ENCODE measurements around the gene TAGLN3.

The TAGLN3 gene

GRCh38 chr3:111978583-111979433 lies 19.9 kb upstream of the TAGLN3 start, which contains the start of gene ABHD10:
TSS of gene ABHD10 (plus strand) at chr3:111979026. CDS start at chr3:111979062, 36 bp downstream.
- peak; percentile 98 for DNase-seq

- DNase-seq, result peak; percentile 29
Observed at GRCh38 chr3:111979434-111980038, 19.2 kb upstream of the TAGLN3 start.

DNA sequence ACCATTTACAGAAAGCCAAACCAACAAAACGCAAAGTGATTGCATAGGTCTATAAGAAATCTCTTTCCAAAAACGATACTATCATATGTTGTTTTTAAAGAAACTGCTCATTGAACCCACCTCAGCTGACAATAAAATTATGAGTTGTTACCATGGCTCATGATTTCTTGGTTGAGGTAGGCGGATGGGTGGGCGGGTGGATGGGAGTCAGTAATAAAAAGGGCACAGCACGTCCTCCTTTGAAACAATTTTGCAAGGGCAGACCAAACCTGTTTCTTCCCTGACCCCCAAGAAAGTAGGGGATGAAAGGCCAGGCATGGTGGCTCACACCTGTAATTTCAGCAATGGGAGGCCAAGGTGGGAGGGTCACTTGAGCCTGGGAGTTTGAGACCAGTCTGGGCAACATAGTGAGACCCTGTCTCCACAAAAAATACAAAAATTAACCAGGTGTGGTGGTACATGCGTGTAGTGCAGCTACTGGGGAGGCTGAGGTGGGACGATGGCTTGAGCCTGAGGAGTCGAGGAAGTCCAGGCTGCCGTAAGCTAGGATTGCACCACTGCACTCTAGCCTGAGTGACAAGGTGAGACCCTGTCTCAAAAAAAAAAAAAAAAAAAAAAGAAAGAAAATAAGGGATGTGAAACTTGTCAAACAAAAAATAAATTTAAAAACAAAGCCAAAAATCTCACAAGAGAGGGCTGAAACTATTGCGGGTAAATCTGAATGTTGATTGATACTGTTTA lies 17.8 kb upstream of the TAGLN3 start:
- DNase-seq, result no peak

GRCh38 chr3:111981457-111981763 lies 17.3 kb upstream of the TAGLN3 start:
- DNase-seq, result no peak

DNA sequence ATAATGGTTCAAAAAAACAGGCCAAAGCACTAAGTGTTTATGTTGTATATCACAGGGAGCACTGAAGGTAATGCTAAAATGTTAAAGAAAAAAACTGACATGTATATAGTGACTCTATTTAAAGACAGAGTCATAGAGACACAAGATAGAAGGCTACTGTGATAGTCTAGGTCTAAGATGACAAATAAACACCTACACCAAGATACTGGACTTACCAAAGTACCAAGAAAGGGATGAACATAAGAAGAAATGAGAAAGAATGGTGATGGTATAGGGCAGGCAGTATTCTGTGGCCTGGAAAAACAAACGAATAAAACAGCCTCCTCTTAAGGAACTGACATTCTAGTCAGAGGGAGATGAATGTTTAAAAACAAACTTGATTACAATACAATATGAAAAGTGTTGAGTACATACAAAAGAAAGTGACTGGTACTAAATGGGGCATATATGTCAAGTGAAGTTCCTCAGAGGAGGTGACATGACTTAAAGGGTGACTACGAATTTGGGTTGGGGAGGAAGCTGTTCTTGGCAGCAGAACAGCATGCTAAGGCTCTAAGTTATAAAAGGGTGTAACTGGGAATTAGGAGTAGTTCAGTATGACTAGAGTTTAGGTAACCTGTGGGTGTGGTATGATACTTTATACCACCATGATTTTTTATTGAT lies 14.0 kb upstream of the TAGLN3 start:
- DNase-seq, result no peak

DNA sequence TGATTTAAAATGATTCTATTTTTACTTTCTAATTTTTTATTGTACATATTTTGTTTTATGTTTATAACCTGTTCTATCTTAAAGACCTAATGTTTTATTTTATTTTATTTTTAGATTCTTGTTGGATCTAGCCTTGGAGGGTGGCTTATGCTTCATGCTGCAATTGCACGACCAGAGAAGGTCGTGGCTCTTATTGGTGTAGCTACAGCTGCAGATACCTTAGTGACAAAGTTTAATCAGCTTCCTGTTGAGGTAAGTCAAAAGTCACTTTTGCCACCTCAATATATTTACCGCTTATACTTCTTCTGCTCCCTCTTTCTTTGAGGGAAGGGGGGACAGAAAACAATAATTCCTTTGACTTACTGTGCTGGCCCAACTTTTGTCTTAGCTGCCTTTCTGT lies 11.9 kb upstream of the TAGLN3 start:
- no peak for DNase-seq

DNA sequence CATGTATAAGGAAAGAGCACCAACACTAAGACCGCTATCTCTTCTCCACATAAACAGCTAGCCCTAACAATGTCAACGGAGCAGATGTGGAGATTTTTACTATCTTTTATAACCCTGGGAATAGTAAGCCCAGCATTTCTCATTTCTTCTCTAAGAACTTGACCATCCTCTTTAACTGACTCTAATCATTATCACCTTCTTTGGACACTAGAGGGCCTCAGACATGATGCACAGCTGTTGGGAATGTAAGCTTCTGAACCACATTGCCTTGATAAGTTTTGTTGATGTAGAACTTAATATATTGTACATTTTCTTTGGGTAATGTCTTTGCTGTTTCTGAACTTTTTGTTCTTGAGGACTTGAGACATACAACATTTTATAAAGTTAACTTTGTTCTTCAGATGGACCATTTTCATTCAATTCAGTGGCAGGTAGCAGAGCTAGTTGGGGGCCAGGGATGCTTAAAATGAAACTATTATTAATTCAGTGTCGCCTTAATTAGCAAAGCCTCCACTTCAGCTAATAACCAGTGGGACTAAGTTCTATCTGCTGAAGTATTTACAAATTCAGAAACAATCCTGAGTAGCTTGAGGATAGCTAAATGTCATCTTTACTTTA lies 9.6 kb upstream of the TAGLN3 start:
- peak; percentile 67 for DNase-seq

DNA sequence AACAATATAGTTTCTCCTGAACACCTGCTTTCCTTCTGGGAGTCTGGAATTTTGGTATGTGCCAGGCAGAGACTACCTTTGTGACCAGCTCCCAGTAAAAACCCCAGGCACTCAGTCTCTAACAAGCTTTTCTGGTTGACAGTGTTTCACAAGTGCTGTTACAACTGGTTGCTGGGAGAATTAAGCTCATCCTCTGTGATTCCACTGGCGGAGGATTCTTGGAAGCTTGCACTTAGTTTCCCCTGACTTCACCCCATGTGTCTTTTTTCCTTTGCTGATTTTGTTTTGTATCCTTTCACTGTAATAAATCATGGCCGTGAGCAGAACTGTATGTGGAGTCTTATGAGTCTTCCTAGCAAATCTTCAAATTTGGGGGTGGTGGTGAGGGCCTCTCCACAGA lies 5.7 kb upstream of the TAGLN3 start:
- DNase-seq, result no peak

DNA sequence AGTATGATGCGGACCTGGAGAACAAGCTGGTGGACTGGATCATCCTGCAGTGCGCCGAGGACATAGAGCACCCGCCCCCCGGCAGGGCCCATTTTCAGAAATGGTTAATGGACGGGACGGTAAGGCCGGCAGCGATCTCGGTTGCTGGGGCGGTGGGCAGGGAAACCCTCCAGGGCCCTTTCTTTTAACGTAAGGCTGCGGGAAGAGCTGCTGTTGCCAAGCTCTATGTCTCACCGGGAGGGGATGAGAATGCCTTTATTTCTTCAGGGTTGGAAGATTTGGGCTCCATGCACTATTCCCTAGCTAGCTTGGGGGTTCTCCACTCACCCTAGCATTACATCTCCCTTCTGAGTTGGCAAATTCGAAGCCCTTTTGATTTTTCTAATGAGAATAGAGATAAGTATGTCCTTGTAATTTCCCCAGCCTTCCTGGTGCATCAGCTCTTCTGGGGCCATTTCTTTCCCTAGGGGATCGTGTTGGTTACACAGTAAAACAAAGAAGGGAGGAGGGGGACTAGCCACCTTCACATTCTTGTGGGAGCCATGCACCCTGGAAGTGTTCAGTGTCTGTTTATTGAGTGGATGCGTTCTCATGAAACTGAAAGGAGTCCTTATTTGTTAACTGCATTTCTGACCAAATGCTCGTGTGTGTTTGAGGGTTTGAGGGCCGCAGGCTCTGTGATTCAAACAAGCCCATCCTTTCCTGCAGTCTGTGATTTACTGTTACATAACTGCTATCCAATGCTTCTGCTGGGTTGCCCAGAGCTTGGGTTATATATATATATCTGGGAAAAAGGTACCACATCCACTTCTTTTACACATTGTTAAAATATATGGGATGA lies 982 bp downstream of the TAGLN3 start:
- no peak for DNase-seq

DNA sequence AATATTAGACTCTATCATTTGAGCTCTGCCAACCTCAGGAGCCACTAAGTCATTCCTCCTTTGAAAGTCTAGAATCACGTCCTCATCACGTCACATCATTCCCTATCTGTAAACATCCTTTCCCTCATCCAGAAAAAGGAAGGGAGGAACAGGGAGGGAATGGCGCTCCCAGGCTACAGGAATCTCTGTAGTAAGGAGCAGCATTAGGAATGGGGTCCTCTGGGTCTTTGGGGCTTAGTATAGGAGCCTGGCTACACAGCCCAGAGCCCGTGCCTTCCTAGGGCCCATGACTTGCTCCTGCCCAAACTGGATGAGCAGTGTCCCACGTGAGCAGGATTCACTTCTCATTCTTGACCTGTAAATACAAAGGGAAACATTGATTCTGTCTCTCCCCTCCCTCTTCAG lies 1.6 kb downstream of the TAGLN3 start:
- no peak for DNase-seq

DNA sequence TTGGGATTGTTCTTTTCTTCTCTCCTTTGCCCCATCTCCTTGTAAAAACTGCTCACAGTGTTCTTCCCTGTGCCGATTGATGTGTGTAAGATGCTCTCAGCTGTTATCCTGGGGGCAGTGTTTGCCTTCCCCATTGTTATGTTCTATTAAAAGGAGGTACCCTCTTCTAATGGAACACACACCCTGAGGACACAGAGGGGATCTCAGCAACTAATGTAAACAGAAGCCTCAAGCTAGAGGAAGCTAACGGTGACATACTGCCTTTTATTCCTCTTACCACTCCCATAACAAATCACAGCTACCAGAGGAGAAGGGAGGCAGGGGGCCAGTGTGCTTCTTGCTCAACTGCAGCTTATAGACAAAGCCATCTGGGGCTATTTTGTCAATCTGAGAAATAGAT lies 2.2 kb downstream of the TAGLN3 start:
- no peak for DNase-seq

DNA sequence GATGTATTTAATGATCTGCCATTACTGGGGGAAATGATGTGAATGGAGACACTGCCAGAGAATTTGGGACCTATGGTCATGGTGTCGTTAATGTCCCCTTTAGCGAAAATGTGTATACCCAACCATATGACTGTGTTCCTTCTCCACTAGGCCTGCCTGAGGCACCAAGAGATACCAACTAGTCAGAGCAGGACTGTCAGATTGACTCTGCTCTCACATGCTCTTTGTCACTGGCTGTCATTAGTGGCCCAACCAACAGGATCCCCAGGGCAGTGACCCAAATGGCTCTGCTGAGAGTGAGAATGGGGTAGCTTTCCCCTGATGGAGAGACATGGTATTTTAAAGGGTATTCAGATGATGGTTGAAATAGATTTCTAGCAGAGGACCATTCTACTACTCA lies 2.8 kb downstream of the TAGLN3 start:
- DNase-seq, result no peak

DNA sequence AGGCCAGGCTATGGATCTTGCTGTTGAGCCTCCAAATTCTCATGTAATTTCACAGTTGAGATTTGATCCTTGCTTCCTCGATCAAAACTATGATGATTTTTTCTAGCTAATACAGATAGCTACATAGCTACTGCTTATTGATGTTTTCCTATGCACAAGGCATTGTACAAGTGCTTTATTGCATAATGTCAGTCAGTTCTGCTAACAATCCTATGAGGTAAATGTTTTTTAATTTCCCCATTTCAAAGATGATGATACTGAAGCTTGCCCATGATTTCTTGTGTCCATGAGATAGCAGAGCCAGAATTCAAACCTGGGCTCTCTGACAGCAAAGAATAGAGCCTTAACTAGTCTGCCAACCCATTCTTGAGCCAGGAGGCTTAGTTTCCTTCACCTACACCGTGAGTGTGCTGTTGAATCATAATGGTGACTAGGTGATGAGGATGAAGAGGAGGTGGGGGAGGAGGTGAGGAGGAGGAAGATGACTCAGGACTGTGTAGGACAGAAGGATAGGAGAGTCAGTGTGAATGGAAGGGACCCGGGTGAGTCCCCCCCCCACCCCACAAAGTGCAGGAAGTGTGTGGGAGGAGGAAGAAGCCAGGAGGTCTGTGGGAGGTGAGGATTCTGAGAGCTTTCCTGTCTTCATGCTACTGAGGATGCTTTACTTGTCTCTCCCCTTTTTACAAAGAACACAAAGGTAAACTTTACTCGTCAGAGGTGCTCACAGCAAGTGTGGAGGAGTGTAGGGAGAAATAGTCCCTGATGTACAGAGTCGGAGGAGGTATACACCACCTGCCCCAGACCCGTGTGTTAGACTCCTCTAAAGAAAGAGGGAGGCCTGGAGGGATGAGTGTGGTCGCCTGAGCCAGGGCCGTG lies 3.6 kb downstream of the TAGLN3 start:
- no peak for DNase-seq

DNA sequence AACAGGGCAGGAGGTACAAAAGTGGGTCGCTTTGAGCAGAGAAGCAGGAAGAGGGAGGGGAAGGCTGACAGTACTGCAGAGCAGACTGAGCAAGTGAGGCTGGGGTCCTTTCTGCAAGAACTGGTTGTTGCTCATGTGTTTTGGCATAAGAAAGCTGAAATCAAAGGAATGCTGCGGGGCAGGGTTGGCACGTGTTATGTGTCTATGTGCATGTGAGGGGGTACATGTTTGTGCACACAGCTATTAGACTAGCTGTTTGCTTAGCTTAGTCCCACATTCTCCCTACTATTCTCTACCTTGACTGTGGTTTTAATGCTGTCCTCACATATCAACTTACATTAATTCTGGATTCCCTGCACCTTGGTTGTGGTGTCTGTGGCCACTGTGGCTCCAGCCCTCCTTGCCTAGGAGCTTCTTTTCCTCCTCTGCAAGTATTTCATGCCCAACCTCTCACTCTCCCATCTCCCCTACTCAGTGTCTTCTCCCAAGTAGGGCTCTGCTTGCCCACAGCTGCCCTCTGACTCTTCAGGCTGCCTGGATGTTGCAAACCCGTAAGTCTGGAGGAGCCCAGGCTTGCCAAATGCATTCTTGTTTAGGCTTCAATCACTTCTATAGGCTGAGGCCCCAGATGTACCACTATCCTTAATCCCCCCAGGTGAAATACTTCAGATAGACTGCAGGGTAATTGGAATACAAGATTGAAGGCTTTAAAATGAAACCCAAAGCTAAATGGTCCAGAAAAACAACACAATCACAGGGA lies 4.8 kb downstream of the TAGLN3 start:
- DNase-seq, result no peak

GRCh38 chr3:112004187-112004586 lies 5.5 kb downstream of the TAGLN3 start:
- DNase-seq, result no peak

DNA sequence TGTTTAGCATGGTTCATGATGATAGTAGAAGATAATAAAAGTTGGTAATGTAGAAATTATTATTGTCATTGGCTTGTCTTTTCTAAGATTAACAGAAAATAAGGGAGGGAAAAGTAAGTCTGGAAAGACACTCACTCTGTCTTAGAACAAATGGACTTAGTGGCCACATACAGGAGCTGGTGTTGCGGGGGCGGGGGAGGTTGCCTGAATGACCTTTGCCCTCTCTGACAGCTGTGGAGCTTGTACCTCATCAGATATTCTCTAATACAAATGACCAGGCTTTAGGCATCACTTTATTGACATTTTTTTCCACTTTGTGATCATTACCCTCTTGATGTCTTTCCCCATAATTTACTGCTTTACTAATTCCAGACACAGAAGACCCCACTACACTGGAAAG lies 5.9 kb downstream of the TAGLN3 start:
- no peak for DNase-seq

- peak; percentile 17 for DNase-seq
Observed at GRCh38 chr3:112005091-112005672, 6.5 kb downstream of the TAGLN3 start.

GRCh38 chr3:112007633-112008032 lies 8.9 kb downstream of the TAGLN3 start:
- DNase-seq, result peak; percentile 77

DNA sequence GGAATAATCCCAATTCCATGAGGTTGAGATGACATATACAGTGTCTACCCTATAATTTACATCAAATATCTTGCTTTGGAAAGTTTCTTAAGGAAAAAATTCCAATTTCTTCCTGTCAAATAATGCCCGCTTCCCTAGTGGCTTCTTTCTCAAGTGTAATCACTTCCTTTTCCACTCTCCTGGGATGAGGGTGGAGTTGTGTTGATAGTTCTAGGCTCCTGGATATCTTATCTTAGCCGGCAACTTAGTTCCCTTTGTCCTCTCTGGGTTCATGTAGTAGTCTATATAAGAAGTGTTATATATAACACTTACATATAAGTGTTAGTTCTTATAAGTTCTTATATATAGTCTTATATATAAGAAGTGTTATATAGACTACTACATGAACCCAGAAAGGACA lies 10.9 kb downstream of the TAGLN3 start:
- DNase-seq, result no peak
